Body of pancreas (tissue), 4 donors: ENCODE measurements around the gene LSM10. TPM values are rescaled to one million over a fixed set of nuclear protein-coding genes. Genes with fewer than 3 reads are reported as not detected.

Source experiments
- ATAC-seq: fragments of 150-250 bp; one replicate; pipeline ENCODE4 v1.9.1; 2016
- DNase-seq, 4 donors: peaks; one replicate each; pipeline ENCODE4 v3.0.0-alpha.2; 2019
- H3K27ac ChIP-seq, 4 donors: fragments of 200-600 bp; sonication (generic); 1 replicate in 3 of 4; 2 replicates in 1 of 4; pipeline versions ENCODE4 v1.5.1 to v1.6.1; 2016 to 2019; ENCODE audit warnings: mild to moderate bottlenecking in 1 of 4, mixed read lengths in 1 of 4, moderate library complexity in 1 of 4
- H3K27me3 ChIP-seq, 2 donors: fragments of 200-600 bp; sonication (generic); one replicate each; pipeline ENCODE4 v1.6.0; 2016; ENCODE audit warnings: mild to moderate bottlenecking in 1 of 2
- H3K36me3 ChIP-seq, 2 donors: fragments of 200-600 bp; sonication (generic); replicated peaks in 1 of 2; 2 replicates each; pipeline ENCODE4 v1.5.1; 2016; ENCODE audit warnings: low read depth in 2 of 2; ENCODE audit not compliant: insufficient read depth in 1 of 2
- H3K4me1 ChIP-seq: fragments of 200-600 bp; sonication (generic); one replicate; pipeline ENCODE4 v1.6.0; 2016
- H3K4me3 ChIP-seq, 2 donors: fragments of 200-600 bp; sonication (generic); 1 replicate in 1 of 2; 2 replicates in 1 of 2; pipeline ENCODE4 v1.5.1; 2016 to 2019
- H3K9me3 ChIP-seq, 3 donors: fragments of 200-600 bp; sonication (generic); 1 replicate in 2 of 3; 2 replicates in 1 of 3; pipeline ENCODE4 v1.5.1; 2016
- CTCF ChIP-seq, 7 experiments: fragments of 450-650 bp in 4 of 7; fragments of 200-600 bp in 3 of 7; sonication (generic) in 3 of 7; IDR thresholded peaks; one replicate each; pipeline ENCODE4 v1.5.1; 2016 to 2019; ENCODE audit warnings: antibody characterized with exemption in 7 of 7
- POLR2A ChIP-seq, 3 donors: fragments of 450-650 bp; IDR thresholded peaks; one replicate each; pipeline ENCODE4 v1.6.1; 2016; ENCODE audit warnings: antibody characterized with exemption in 3 of 3, mild to moderate bottlenecking in 2 of 3
- WGBS, 2 donors: methylation state at CpG; one replicate each; pipeline ENCODE4 v1.1.5; 2017; 5-methylcytosine and 5-hydroxymethylcytosine counted together
- intact Hi-C: fragments of 100-400 bp; cut with DNase I; formaldehyde crosslinking; loops from one replicate; pipeline ENCODE4 v1.15.1; 2023
- small RNA-seq: library from RNA; depleted of rRNA; stranded (forward); fragments of <200 nt; gene quantifications from one replicate; pipeline ENCODE3, GENCODE V24; 2016
- total RNA-seq, 2 donors: library from RNA; depleted of rRNA; stranded (reverse); fragments of >200 nt; gene quantifications; one replicate each; pipeline ENCODE4 v1.1.0, GENCODE V29; 2016

LSM10 gene
- total RNA-seq, 2 donors from 2014 or later, result 12.2 to 21.8 TPM

- Histone ChIP-seq H3K27me3 (no peaks in the 10 kb centered on the region), H3K27ac (no peak overlapping the region), H3K4me1 (no peaks in the 10 kb centered on the region), H3K36me3 (peaks cover 0 to 39% of the 10 kb centered on the region in 2 donors), H3K4me3 (no peak overlapping the region), H3K9me3 (no peaks in the 10 kb centered on the region)
- ATAC-seq (no peak), DNase-seq (no peak)
- intact Hi-C loops, result no loop called here
- 88 to 90% methylated on average over 7 to 16 of the region's 24 CpGs for WGBS, 2 donors
- TF ChIP-seq CTCF (IDR thresholded peaks at IDR 0.05) (no peak), POLR2A (IDR thresholded peaks at IDR 0.05) (no peak)
These were observed 53.9 kb downstream of the LSM10 start for GRCh38 chr1:36343651-36344394.

Small RNA genes within 50 kb of the gene (small RNA-seq; reads per million reads assigned to genes)
- not detected for gene RNU4-27P
- gene SNORA63C, result not detected

Other genes with a start within 250 kb of the LSM10 start
- gene TRAPPC3, start 248.4 kb downstream of the LSM10 start, total RNA-seq, result 10 to 100 TPM; 45.7 to 71.5 TPM
- 10 to 100 TPM; 32.9 to 97.2 TPM for gene MAP7D1, start 241.7 kb downstream of the LSM10 start, total RNA-seq
- gene THRAP3, start 173.5 kb downstream of the LSM10 start, total RNA-seq, result 10 to 100 TPM; 27.4 to 32.2 TPM
- under 1 TPM; 0.33 to 0.52 TPM for gene SH3D21, start 91.5 kb downstream of the LSM10 start, total RNA-seq
- gene EVA1B, start 74.3 kb downstream of the LSM10 start, total RNA-seq, result 10 to 100 TPM; 32.2 to 32.3 TPM
- gene STK40, start 12.0 kb downstream of the LSM10 start, total RNA-seq, result 10 to 100 TPM; 25.2 to 30.3 TPM
- gene OSCP1, start 52.5 kb upstream of the LSM10 start, total RNA-seq, result 1 to 10 TPM; 2.0 to 3.9 TPM
- 10 to 100 TPM; 24.4 to 31.1 TPM for gene MRPS15, start 66.5 kb upstream of the LSM10 start, total RNA-seq
- gene CSF3R, start 85.0 kb upstream of the LSM10 start, total RNA-seq, result 1 to 10 TPM in 1 of 2 donors, not detected in 1; 5.2 TPM